DND-41 (cell line): ENCODE results near the gene PTGER3.

Experiments used
- ATAC-seq: fragments of 200-7000 bp; cut with Tn5 transposase; 3 replicates; pipeline ENCODE4 v1.9.1; 2021; ENCODE audit warnings: low read depth; ENCODE audit not compliant: insufficient read depth
- DNase-seq: peaks from one replicate; pipeline ENCODE4 v3.0.0-alpha.2; 2020
- H2AFZ ChIP-seq: 2 replicates; pipeline ENCODE4 v1.6.0; 2012; ENCODE audit warnings: low read depth, low read length
- H3K27ac ChIP-seq: 2 replicates; pipeline ENCODE4 v1.5.1; 2012; ENCODE audit warnings: low read length, inconsistent platforms
- H3K27me3 ChIP-seq: fragments of 200-600 bp; sonication (generic); 2 replicates; pipeline ENCODE4 v1.6.0; 2012; ENCODE audit warnings: low read length, mild to moderate bottlenecking, inconsistent platforms; ENCODE audit not compliant: insufficient read depth, poor library complexity
- H3K36me3 ChIP-seq: 2 replicates; pipeline ENCODE4 v1.5.1; 2012; ENCODE audit warnings: low read length, inconsistent platforms; ENCODE audit not compliant: insufficient read depth
- H3K4me1 ChIP-seq: 2 replicates; pipeline ENCODE4 v1.5.1; 2012; ENCODE audit warnings: mild to moderate bottlenecking, low read length; ENCODE audit not compliant: insufficient read depth
- H3K4me2 ChIP-seq: 2 replicates; pipeline ENCODE4 v1.6.0; 2012; ENCODE audit warnings: mild to moderate bottlenecking, moderate library complexity, low read length, inconsistent platforms; ENCODE audit not compliant: insufficient read depth
- H3K4me3 ChIP-seq, 2 experiments: fragments of 200-600 bp in 1 of 2; shearing (Covaris generic) in 1 of 2; 2 replicates each; pipeline ENCODE4 v1.5.1; 2012 to 2016; ENCODE audit warnings: inconsistent platforms in 2 of 2, low read length in 2 of 2, mild to moderate bottlenecking in 2 of 2, low read depth in 1 of 2, moderate library complexity in 1 of 2
- H3K79me2 ChIP-seq: 2 replicates; pipeline ENCODE4 v1.6.0; 2012; ENCODE audit warnings: low read length, inconsistent platforms; ENCODE audit not compliant: insufficient read depth
- H3K9ac ChIP-seq: 2 replicates; pipeline ENCODE4 v1.6.0; 2012; ENCODE audit warnings: low read depth, mild to moderate bottlenecking, inconsistent platforms, low read length, moderate library complexity
- H3K9me3 ChIP-seq: 2 replicates; pipeline ENCODE4 v1.5.1; 2012; ENCODE audit warnings: low read length, moderate library complexity, mild to moderate bottlenecking, inconsistent platforms; ENCODE audit not compliant: insufficient read depth, severe bottlenecking
- H4K20me1 ChIP-seq: 2 replicates; pipeline ENCODE4 v1.6.0; 2012; ENCODE audit warnings: low read length; ENCODE audit not compliant: insufficient read depth
- CTCF ChIP-seq: IDR thresholded peaks from 2 replicates; pipeline ENCODE4 v1.5.1; 2012; ENCODE audit warnings: borderline replicate concordance, low read length, moderate library complexity, mild to moderate bottlenecking; ENCODE audit not compliant: poor library complexity, severe bottlenecking; ENCODE audit errors: extremely low read depth
- EZH2 ChIP-seq: IDR thresholded peaks from 3 replicates; pipeline ENCODE4 v1.6.1; 2012; ENCODE audit warnings: borderline replicate concordance, low read depth, mild to moderate bottlenecking, moderate library complexity, low read length, inconsistent platforms; ENCODE audit not compliant: severe bottlenecking

PTGER3 gene

GRCh38 chr1:71049951-71050598, 2.5 kb upstream of the PTGER3 start:
- no peak overlapping the region for H2AFZ ChIP-seq
- ATAC-seq, result peak; percentile 72
- H3K36me3 ChIP-seq, result no peaks in the 10 kb centered on the region
- no peaks in the 10 kb centered on the region for H3K9me3 ChIP-seq
- no peak overlapping the region for H3K4me2 ChIP-seq
- no peak overlapping the region for H3K4me3 ChIP-seq
- H3K9ac ChIP-seq, result no peak overlapping the region
- no peak overlapping the region for H3K27ac ChIP-seq
- no peaks in the 10 kb centered on the region for H3K79me2 ChIP-seq
- no peaks in the 10 kb centered on the region for H3K27me3 ChIP-seq
- TF ChIP-seq CTCF (peak; percentile 89), EZH2 (no peak)
- DNase-seq, result peak; percentile 27
- H3K4me1 ChIP-seq, result no peaks in the 10 kb centered on the region
- no peaks in the 10 kb centered on the region for H4K20me1 ChIP-seq

GRCh38 chr1:71046891-71047634, 553 bp downstream of the PTGER3 start:
- DNase-seq (no peak), ATAC-seq (no peak)
- TF ChIP-seq CTCF (no peak), EZH2 (no peak)
- Histone ChIP-seq H3K9me3 (no peaks in the 10 kb centered on the region), H3K79me2 (no peaks in the 10 kb centered on the region), H3K9ac (no peak overlapping the region), H4K20me1 (no peaks in the 10 kb centered on the region), H3K4me3 (no peak overlapping the region), H3K4me1 (no peaks in the 10 kb centered on the region), H2AFZ (no peak overlapping the region), H3K36me3 (no peaks in the 10 kb centered on the region), H3K27me3 (no peaks in the 10 kb centered on the region), H3K4me2 (no peak overlapping the region), H3K27ac (no peak overlapping the region)

- Histone ChIP-seq H3K9ac (no peak overlapping the region), H2AFZ (no peak overlapping the region), H3K9me3 (no peaks in the 10 kb centered on the region)
Measured at GRCh38 chr1:71045463-71046028, 2.1 kb downstream of the PTGER3 start.

More at GRCh38 chr1:71045463-71046028, 2.1 kb downstream of the PTGER3 start:
- Histone ChIP-seq H3K4me1 (no peaks in the 10 kb centered on the region), H3K27me3 (no peaks in the 10 kb centered on the region), H3K4me3 (no peak overlapping the region), H3K4me2 (no peak overlapping the region), H3K79me2 (no peaks in the 10 kb centered on the region), H3K36me3 (no peaks in the 10 kb centered on the region), H3K27ac (no peak overlapping the region), H4K20me1 (no peaks in the 10 kb centered on the region)
- no peak for TF ChIP-seq EZH2
- TF ChIP-seq CTCF, result no peak
- ATAC-seq (no peak), DNase-seq (no peak)
